Measurements from ENCODE around the gene BCL6B.

Gene BCL6B

DNA sequence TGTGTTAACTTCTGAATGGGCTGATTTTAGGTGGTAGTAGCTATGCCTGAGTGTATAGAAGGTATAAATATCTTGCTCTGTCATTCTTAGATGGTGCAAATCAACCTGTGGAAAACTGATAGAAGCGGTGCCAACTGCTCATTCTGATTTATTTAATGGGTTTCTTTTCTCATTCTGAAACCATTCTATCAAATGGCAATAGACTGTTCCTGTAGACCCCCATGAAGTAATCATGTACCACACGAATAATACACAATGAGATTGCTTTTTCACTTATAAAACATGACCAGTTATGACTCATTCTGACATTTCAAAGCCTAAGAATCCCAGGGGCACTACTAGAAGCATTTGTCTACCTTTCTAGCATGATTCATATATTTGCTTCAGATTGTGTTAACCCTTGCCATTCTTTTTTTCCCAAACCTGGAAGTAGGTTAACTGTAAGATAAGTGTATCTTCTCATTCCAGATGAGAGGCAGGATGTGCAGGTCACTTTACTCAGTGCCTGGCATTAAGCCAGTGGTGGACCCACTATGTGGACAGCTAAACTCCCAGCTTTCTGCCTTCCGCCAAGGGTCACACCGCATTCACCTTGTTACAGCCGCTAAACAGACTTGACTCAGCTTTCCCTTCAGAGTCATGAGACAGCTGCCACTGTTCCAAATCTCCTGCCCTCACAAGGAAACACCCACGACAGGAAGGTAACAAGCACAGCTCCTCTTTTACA lies 37.5 kb downstream of the BCL6B start:
- no peak for DNase-seq

DNA sequence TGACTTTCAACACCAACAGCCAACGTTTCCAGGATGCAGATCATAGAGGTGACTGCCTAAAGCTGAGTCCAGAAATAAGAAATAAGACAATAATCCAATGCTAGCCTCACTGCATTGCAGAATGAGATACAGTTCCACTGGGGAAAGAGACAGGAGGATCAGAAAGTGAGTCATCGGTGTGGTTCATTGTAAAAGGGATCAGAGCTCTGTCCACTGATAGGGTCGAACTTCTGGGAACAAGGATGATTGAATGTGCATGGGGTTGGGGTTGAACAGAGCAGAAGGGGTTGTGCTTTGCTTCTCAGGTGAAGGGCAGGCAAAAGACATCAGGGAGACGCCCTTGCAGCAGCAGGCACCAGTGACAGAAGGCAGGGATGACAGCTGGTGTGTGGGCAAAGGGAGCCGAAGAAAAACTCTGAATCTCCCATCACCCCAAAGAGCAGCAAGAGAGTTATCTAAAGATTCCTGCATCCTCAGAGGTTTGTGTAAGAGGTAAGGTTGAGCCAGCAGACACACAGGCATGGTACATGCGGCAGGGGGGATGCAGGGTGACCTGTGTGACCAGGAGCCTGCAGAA lies 40.8 kb downstream of the BCL6B start:
- DNase-seq: no peak

DNA sequence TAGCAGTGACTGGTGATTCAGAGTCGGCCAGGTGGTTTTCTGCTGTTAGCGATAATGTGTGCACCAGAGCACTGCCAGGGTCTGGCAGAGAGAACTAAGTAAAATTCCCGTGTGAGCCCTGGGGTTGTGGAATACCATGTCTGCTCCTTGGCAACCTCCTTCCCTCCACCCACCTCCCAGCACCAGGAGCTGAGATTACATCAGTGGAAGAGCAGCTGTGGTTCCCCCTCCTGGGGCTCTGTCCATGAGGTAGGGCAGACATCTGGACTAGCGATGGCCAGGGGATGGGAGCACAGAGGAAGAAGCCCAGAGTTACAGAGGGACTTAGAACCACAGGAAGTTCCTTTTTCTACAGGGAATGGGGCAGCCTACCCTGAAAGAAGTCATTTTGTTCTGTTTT lies 41.4 kb downstream of the BCL6B start:
- DNase-seq: no peak

DNA sequence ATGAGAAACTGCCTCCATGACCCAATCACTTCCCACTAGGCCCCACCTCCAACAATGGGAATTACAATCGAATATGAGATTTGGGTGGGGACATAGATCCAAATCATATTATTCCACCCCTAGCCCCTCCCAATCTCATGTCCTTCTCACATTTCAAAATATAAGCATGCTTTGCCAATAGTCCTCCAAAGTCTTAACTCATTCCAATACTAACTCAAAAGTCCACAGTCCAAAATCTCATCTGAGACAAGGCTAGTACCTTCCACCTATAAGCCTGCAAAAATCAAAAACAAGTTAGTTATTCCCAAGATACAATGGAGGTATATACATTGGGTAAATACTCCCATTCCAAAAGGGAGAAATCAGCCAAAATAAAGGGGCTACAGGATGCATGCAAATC lies 44.3 kb downstream of the BCL6B start:
- no peak for DNase-seq

DNA sequence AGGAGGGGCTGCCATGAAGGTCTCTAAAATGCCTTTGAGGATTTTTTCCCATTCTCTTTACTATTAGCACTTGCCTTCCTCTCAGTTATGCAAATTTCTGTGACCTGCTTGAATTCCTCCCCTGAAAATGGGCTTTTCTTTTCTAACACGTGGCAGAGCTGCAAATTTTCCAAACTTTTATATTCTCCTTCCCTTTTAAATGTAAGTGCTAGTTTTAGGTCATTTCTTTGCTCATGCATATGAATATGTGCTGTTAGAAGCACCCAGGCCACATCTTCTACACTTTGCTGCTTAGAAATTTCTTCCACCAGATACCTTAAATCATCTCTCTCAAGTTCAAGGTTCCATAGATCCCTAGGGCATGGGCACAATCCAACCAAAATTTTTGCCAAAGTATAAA lies 45.4 kb downstream of the BCL6B start:
- no peak for DNase-seq

DNA sequence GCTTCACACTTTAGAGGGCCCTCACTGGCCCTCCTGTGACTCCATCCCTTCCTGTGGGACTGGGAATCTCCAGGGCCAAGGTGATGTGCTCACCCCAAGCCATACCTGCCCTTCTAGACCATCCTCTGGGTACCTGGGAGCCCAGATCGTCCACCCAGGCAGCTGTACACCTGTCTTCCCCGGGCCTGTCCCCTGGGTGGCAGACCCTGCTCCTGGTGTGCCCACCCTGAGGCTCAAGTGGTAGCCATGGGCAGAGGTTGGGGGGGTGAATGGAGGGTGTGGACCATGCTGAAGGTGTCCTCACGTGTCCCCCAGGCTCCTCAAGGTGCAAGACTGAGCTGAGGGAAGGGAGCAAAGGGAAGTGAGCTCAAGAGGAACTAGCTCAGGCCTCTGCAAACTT lies 47.9 kb downstream of the BCL6B start:
- no peak for DNase-seq

DNA sequence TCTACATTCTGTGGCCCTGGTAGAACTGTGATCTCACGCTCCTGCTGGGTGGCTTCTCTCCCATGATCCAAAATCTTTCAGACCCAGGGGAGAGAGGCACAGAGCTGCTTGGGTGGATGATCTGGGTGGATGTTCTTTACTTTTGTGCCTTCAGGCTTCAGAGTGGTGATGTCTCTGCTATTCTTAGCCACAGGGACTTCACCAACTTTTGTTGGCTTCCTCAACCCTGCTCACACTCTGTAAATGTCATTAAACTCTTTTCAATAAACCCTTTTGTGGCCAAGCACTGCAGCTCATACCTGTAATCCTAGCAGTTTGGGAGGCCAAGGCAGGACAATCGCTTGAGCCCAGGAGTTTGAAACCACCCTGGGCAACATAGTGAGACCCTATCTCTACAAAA lies 49.6 kb downstream of the BCL6B start:
- no peak for DNase-seq

DNA sequence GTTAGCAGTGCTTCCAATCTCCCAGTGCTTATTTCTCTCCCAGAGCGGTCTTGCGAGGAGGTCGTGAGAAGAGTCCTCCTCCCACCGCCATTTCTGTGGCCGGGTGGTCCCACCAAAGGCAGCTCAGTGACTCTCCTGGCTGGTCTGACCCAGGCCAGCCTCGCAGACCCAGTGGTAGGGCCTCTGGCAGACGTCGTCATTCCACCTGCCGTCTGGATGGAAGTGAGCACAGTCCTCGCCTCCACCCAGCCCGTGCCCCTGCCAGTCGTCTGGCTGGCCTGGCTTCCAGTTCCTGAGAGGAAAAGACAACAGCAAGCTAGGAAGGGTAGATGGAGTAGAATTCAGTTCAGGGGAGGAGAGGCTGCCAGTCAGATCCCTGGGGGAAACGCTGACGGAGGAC lies 52.1 kb downstream of the BCL6B start:
- DNase-seq: no peak

DNA sequence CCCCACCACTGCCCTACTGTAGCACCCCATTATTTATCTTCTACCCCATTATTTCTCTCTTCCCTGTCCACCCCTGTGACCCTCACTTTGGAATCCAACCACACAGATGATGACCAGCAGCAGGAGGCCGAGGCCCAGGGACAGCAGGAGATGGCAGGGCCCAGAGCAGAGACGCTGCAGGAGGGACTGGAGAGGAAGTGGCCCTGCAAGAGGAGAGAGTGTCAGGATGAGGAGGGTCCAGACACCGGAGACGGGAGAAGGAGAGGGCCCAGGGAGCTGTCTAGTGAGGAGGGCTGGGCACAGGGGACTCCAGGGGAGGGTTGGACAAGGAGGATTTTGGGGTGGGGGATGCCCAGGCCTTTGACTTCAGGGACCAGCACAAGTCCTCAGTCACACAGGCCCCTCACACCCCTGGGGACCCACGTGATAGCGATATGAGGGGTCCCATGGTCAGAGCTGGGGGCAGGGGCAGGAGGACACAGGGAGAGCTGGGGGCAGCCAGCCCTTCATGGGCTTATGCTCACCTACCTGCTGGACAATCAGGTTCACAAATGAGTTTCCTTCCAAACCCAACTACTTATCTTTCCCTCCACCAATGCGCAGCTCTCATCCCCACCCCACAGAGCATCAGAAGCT lies 55.2 kb downstream of the BCL6B start:
- no peak for DNase-seq

DNA sequence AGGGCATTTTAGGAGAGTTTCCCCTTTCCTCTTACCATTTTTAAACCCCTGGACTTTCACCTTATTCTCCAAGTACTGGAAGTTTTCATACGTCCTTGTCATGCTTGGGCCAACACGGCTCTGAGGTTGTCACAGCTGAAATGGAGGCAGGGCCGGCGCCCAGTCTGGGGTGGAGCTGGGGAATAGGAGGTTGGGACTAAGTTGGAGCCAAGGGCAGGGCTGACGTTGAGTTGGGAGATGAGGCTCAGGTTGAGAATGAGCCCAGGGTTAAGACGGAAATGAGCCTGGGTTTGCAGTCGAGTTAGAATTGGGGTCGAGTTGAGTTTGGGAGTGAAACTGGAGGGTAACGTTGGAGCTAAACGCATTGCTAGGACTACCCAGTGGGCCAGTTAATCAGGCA lies 55.9 kb downstream of the BCL6B start:
- no peak for DNase-seq
